HS-5 (cell line): ENCODE results near the gene DNAJC3.
"Not testable (repeated sequence)": the region's sequence is repeated elsewhere in the genome, so short reads cannot be mapped to it uniquely, and the experiment has no call there.

Experiments used
- DNase-seq: peaks from one replicate; pipeline ENCODE4 v3.0.0-alpha.2; 2012; ENCODE audit warnings: low read depth

DNAJC3 gene

DNA sequence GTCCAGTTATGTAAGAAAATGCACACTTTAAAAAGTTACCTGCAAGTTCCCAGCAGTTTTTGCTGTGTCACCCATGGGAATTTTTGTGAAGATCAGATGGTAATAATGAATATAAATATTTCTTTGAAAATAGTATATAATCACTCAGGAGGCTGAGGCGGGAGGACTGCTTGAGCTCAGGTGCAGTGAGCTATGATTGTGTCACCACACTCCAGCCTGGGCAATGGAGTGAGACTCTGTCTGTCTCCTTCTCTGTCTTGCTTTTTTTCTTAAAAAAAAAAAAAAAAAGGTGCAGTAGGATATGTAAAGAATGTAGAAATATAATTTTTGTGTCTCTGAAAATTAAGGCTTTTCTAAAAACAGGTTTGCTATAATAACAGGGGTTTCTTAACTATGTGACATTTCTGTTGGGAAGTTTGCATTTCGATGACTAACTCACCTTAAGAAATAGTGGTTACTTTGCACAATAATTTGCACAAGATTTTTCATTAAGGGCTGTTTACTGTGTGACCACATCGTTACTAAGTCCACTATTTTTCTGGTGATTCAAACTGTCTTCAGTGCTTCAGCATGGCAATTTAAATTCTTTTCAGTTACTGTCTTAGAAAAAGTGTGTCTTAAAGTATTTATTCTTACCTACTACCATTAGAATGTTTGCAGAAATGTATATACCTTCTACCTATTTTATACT, 37.3 kb downstream of the DNAJC3 start:
- DNase-seq, result peak; percentile 62

DNA sequence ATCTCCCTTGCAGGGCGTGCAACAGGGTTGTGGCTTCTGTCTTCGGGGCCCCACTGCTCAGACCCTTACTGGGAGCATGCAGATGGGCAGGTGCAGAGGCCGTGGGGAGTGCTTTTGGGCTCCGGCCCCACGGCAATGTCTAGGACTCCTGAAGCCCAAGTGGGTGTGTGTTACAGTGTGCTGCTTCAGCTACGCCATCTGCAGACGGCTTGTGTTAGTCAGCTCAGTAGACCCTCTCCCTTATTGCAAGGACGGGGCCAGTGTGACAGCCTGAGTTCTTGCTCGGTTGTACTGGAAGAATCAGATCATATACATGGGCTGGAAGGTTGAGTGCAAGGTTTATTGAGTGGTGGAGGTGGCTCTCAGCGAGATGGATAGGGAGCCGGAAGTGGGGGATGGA, 39.3 kb downstream of the DNAJC3 start:
- no peak for DNase-seq

DNA sequence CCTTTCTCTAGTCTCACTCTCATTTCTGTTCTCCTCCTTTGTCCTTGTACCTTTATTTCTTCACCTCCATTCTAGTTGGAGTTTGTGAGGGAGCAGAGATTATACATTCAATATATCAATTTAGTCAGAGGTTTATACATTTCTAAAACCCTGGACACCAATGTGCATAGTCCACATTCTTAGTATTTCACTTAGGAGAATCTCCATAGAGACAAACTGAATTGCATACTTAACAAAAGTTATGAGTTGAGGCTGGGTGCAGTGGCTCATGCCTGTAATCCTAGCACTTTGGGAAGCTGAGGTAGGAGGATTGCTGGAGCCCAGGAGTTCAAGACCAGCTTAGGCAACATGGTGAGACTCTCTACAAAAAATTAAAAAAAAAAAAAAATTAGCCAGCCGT, 45.3 kb downstream of the DNAJC3 start:
- DNase-seq, result no peak

DNA sequence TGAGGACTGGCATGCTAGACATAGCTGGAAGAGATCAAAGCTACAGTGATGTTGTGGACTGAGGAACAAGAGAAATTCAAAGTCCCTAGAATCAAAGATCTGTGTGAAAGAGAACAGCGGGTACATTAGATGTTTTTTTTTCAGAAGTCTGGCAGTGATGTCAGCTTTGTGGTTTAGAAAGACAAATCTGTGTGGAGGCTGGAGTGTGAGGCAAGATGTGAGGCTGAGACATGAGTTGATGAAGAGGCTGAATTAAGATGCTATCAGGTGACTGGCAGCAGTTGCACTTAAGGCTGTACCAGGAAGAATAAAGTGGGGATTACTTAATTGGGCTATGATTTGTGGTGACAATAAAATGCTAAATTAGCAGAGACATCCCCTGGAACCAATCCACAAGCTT, 46.5 kb downstream of the DNAJC3 start:
- no peak for DNase-seq

DNA sequence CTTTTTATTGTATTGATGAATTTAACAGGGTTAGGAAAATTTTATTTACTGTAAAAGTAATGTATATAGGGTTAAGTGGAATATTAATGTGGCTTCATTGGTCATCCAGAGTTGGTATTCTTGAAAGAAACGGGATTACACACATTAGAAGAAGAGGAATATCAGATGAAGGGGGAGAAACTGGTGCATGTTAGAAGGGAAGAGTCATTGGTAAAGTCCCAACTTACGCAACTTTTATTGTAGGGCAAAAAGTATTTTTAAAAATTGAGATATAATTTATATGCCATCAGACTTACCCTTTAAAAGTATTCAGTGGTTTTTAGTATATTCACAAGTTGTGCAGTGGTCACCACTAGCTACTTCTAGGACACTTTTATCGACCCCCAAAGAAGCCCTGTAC, 47.3 kb downstream of the DNAJC3 start:
- DNase-seq, result no peak

DNA sequence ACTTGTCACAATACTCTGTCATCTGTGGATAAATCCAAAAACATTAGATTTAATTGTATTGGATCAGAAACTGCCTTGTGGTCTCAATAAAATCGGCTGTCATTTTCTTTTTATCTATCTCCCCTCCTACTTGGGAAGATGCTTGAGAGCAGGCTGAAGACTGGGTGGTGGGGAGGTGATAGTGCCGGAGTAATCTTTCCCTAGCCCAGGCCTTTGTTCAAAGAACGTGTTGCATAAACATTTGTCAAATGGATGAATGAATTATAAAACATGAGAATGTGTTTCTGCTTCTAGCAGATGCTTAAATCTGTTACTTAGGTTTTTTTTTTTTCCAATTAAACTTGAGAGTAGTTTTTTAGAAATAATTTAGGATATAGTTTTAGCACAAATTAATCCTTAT, 49.9 kb downstream of the DNAJC3 start:
- DNase-seq, result no peak

DNA sequence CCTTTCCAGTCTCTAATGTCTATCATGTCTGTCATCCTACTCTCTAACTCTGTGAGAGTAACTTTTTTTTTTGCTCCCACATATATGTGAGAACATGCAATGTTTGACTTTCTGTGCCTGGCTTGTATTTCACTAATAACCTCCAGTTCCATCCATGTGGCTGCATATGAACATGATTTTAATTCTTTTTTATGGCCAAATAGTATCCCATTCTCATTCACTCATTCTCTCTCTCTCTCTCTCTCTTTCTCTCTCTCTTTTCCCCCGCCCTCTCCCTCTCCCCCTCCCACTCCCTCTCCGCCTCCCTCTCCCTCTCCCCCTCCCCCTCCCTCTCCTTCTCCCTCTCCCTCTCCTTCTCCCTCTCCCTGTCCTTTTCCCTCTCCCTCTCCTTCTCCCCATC, 52.0 kb downstream of the DNAJC3 start:
- no peak for DNase-seq

DNA sequence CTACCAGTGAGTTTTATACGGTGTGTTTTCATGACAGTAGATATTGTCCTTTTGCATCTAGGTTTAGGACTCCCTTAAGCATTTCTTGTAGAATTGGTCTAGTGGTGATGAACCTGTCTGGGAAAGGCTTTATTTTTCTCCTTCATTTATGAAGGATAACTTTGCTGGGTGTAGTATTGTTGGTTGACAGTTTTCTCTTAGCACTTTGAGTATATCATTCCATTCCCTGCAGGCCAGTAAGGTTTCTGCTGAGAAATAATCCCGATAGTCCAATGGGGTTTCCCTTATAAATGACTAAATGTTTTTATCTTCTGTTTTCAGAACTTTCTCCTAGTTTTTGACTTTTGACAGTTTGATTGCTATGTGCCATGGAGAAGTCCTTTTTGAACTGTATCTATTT, 57.2 kb downstream of the DNAJC3 start:
- no peak for DNase-seq

DNA sequence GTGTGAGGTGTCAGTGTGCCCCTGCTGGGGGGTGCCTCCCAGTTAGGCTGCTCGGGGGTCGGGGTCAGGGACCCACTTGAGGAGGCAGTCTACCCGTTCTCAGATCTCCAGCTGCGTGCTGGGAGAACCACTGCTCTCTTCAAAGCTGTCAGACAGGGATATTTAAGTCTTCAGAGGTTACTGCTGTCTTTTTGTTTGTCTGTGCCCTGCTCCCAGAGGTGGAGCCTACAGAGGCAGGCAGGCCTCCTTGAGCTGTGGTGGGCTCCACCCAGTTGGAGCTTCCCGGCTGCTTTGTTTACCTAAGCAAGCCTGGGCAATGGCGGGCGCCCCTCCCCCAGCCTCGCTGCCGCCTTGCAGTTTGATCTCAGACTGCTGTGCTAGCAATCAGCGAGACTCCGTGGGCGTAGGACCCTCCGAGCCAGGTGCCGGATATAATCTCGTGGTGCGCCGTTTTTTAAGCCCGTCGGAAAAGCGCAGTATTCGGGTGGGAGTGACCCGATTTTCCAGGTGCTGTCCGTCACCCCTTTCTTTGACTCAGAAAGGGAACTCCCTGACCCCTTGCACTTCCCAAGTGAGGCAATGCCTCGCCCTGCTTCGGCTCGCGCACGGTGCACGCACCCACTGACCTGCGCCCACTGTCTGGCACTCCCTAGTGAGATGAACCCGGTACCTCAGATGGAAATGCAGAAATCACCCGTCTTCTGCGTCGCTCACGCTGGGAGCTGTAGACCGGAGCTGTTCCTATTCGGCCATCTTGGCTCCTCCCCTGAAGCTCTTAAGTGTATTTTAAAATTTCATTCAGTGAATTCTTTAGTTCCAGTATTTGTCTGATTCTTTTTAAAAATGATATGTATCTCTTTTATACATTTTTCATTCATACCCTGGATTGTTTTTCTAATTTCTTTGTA, 63.4 kb downstream of the DNAJC3 start:
- DNase-seq, result not testable (repeated sequence)

DNA sequence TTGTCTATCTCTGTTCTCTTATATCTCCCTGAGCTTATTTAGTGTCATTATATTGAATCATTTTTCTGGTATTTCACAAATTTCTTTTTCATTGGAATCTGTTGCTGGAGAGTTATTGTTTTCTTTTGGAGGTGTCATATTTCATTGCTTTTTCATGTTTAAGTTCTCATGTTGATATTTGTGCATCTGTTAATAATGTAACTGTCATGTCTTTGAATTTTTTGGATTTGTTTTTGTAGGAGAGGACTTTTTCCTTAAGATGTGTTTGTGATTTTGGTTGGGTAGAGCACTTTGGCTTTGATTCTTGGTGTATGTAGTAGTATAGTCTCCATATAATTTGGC, 64.0 kb downstream of the DNAJC3 start:
- no peak for DNase-seq

DNA sequence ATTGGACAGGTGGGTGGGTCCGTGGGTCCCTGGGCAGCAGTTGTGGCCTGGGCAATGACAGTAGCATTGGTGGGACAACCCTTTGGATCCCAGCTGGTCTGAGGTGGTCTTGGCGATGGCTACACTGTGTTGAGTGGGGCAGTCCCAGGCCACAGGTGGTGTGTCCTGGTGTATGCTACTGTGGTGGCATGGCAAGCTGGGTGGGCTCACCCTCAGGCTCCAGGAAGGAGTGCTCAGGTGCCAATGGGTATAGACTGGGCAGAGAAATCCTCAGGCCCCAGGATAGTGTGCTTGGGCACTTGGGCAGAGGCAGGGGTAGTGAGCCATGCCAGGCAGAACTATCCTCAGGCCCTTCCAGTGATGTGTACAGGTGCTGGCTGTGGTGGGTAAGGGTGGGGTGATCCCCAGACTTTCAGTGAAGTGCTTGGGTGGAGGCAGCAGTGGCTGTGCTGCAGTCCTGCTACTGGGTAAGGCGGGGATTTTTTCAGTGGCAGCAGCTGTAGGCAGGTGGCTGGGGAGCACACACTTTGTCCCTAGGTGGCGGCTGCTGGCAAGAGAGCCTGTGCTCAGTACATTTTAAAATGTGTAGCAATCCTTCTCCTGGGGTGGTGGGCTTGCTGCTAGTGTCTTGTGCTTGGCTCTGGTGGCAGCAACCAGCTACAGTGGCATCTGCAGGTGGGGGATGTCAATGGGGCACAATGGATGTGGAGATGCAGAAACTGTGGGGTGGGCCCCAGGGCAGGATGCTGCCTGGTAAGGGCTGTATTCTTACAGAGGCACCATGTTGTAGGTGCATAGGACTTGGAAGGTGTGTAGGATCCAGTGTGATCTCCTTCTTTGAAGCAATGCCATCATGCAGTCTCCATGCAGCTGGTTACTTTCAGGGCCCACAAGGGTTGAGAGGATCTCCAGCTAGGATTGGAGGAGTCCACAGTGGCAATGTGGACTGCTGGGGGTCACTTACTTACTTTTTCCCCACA, 64.9 kb downstream of the DNAJC3 start:
- no peak for DNase-seq

DNA sequence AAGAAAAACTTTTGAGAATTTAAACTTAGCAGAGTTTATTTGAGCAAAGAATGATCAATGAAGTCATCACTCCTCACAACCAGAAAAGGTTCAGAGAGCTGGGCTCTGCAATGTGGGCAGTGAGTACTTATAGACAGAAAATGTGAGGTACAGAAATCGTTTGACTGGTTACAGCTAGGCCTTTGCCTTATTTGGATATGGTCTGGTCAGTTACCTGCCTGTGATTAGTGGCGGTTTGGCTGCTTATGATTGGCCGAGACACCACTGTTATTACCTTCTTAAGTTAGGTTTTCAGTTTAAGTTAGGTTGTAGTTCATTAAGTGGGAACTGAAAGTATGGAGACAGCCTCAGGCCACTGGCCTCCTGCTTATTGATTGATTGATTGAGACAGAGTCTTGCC, 66.3 kb downstream of the DNAJC3 start:
- no peak for DNase-seq

DNA sequence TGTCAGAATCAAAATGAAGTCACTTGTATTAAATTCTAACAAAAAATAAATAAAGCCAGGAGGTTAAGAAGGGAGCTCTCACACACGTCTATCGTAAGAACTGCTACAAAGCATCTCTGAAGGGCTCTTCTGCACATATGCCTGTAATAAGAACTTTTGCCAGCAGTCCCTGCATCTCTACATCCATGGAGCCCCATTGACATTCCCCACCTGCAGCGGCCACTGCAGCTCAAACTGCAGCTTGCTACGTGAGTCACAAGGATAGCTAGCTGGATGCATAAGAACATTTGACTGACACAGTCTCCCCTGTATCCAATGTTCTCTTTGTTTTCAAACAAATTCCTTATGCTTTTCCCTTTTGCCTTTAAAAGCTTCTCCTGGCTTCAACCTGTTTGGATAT, 68.3 kb downstream of the DNAJC3 start:
- DNase-seq, result no peak

DNA sequence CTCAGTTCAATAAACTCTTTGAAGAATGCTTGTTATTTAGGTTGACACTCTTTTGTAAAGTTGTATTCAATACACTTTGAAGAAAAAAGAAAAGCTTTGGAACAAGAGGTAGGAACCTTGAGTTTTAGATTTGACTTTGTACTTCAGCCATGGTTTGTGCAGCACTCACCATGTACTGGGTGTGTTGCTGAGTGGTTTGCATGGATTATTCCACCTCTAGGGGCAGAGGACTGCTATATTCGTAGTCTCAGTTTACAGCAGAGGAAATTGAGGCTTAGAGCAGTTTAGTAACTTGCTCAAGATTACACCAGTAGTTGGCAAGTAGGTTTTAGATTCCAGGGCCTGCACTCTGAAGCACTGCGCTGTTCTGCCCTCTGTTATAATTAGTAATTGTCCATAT, 68.8 kb downstream of the DNAJC3 start:
- no peak for DNase-seq

DNA sequence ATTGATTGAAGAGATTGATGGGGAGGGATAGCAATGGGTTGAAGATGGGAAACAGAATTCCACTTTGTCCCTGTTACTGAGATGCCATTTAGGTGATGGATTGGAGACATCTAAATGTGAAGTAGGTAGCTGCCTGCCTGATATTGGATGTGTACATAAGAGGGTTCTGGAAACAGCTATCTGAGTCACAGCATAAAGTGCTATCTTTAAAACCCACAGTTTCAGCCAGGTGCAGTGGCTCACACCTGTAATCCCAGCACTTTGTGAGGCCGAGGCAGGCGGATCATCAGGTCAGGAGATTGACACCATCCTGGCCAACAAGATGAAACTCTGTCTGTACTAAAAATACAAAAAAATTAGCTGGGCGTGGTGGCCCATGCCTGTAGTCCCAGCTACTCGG, 72.6 kb downstream of the DNAJC3 start:
- no peak for DNase-seq

DNA sequence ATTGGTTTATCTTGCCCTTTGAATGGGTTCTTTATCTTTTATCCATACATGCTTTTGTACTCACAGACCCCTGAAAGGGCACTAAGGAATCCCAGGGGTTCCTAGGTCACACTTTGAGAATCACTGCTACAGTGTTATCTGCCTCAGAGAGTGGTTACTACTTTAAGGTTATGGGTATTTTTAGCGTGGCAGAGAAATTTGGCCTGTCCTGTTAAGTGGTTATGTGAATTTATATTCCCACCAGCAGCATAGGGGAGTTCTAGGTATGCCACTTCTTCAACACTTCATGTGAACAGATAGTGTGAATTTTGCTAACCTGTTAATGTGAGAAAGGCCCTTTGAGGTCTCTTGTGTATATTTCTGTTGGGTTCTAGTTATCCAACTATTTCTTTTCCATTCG, 75.7 kb downstream of the DNAJC3 start:
- no peak for DNase-seq

DNA sequence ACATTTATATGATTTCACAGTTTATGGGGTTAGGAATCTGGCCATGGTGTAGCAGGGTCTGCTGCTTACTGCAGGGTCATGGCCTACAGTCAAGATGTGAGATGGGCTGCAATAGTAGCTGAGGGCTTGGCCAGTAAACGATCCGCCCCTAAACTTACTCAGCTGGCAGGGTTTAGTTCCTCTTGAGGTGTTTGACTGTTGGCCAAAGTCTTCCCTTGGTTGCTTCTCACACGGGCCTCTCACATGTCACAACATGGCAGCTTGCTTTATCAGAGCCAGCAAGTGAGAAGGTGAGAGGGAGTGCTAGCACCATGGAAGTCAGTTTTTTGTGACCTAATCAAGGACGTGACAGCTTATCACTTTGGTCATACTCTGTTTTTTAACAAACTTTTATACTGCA, 77.1 kb downstream of the DNAJC3 start:
- no peak for DNase-seq

DNA sequence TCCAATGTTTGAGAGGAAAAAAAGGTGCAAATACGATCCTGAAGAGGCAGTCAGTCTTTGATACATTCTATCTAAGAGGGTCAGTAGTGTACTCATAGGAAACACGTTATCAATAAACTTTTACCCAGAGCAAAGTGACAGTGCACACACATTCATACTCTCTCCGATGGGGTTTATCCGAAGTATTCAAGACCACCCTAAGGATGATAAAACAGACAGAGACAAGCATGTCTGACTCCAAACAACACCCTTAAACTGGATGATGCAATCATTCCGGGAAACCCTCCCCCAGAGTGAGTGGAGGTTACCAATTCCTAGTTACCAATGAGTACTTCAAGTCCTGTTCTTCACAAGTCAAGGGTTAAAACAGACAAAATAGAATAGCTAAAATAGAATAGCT, 79.1 kb downstream of the DNAJC3 start:
- no peak for DNase-seq

DNA sequence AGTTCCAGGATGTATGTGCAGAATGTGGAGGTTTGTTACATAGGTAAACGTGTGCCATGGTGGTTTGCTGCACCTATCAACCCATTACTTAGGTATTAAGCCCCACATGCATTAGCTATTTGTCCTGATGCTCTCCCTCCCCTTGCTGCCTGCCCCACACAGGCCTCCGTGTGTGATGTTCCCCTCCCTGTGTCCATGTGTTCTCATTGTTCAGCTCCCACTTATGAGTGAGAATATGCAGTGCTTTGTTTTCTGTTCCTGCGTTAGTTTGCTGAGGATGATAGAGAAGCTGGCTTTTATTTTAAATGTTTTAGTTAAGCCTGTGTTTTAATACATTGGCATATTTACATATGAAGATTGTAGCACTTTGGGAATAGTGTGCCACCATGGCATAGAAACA, 85.7 kb downstream of the DNAJC3 start:
- not testable (repeated sequence) for DNase-seq

DNA sequence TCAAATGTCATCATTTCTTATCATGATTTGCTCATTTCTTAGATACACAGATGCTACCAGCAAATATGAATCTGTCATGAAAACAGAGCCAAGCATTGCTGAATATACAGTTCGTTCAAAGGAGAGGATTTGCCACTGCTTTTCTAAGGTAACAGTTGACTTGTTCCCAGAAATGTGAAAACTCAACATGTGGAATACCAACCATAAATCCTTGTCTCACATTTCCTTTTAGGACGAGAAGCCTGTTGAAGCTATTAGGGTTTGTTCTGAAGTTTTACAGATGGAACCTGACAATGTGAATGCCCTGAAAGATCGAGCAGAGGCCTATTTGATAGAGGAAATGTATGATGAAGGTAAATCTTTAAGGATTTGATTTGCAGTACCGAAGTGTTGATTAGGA, 86.7 kb downstream of the DNAJC3 start:
- DNase-seq, result no peak

DNA sequence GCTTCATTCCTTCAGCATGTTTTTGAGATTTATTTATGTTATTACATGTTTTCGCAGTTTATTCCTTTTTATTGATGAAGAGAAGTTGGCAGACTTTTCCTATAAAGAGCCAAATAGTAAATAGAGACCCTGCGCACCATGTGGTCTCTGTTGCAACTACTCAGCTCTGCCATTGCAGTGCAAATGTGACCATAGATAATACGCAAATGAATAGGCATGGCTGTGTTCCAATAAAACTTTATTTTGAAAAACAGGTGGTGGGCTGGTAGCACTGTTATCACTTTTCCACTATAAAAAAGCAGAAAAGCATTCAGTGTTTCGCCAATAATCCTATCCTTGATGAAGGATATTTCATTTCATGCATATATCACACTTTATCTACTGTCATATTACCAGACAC, 95.0 kb downstream of the DNAJC3 start:
- DNase-seq, result no peak

DNA sequence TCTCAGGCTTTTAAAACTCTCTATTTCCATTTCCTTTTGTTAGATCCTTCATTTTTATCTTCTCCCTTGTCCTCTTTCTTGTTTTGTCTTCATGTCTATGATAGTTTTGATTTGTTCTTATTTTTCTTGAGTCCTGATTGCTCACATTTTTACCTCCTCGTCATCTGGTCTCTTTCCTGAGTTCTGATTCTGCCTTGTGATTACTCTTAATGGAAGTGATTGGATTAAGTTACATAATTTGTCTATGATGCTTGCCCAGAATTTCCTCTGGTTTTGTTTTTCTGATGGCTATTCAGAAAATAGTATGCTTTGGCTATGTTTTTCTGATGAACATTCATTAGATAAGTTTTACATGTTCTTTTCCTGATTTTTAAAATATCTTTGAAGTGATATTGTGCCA, 102.6 kb downstream of the DNAJC3 start:
- DNase-seq, result no peak

DNA sequence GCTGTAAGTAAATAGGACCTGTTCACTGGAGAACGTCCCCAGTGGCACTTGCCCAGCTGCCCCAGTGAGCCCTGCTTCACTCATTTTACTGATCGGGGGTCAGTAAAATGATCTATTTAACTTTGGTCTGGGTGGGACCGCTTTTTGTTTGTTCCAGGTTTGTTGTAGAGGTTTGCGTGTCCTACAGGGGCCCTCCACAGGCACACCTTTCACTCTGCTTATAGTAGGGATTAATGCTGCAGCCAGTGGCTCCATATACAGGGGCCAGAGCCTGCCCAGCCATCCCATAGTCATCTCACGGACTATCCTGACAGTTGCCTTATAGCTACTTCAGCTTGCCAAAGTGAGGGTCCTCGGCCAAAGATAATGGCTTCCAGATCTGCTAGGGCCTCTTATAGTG, 104.1 kb downstream of the DNAJC3 start:
- no peak for DNase-seq
